ENCODE measurements around the gene NID1. TPM values are rescaled to one million over a fixed set of nuclear protein-coding genes. Genes with fewer than 3 reads are reported as not detected.

NID1 gene
- 10 to 100 TPM in 3 of 6 donors, 1 to 10 TPM in 3; 3.6 to 28.2 (median 10.3) TPM for total RNA-seq
- polyA plus RNA-seq = 1 to 10 TPM; 4.3 to 7.6 TPM

GRCh38 chr1:236064674-236065508 is at the start of gene NID1:
NID1 (minus strand) TSS chr1:236065090; CDS start chr1:236065079, 11 bp downstream.
- no peak for FAIRE-seq

GRCh38 chr1:236114076-236114747 is 49.3 kb upstream of the NID1 start:
- no peak for TF ChIP-seq CTCF (IDR thresholded peaks at IDR 0.05)
- Histone ChIP-seq H3K27me3 (no peaks in the 10 kb centered on the region), H3K9me3 (no peaks in the 10 kb centered on the region), H3K27ac (no peak overlapping the region), H3K36me3 (no peaks in the 10 kb centered on the region), H3K4me1 (no peaks in the 10 kb centered on the region), H3K4me3 (no peak overlapping the region)
- no peak for DNase-seq
- 86 to 95% methylated on average over 5 of the region's 5 CpGs for WGBS, 2 donors
- FAIRE-seq = no peak
- no peak for ATAC-seq
- intact Hi-C loops (cut with DNase I) = loop anchor here in 1 of 3 donors (5.0 kb wide), 1 partner anchor 368 kb away; no protein-coding TSS in a partner anchor

More at GRCh38 chr1:236064674-236065508, at the start of gene NID1:
- Histone ChIP-seq H3K9me3 (no peaks in the 10 kb centered on the region), H3K27me3 (no peaks in the 10 kb centered on the region), H3K4me3 (peak within 1 kb of the TSS; percentile 33 to 72 (median 48)), H3K27ac (peak within 1 kb of the TSS in 2 of 4 donors; percentile 41 to 46), H3K4me1 (peaks cover 0 to 3% (median 0%) of the 10 kb centered on the region in 3 donors), H3K36me3 (no peaks in the 10 kb centered on the region)
- DNase-seq = peak; percentile 46 to 81 (median 58)
- WGBS, 2 donors = 1% methylated on average over 80 to 100 of the region's 100 CpGs
- ATAC-seq = peak; percentile 73 to 87 (median 82)
- no peak for TF ChIP-seq CTCF (IDR thresholded peaks at IDR 0.05)
- intact Hi-C loops (cut with DNase I) = no loop called here

GRCh38 chr1:236113324-236114032 is 48.6 kb upstream of the NID1 start:
- FAIRE-seq (no peak), DNase-seq (no peak), ATAC-seq (no peak)
- TF ChIP-seq CTCF (IDR thresholded peaks at IDR 0.05) = no peak
- Histone ChIP-seq H3K9me3 (no peaks in the 10 kb centered on the region), H3K36me3 (no peaks in the 10 kb centered on the region), H3K27ac (no peak overlapping the region), H3K4me1 (no peaks in the 10 kb centered on the region), H3K27me3 (no peaks in the 10 kb centered on the region), H3K4me3 (no peak overlapping the region)
- intact Hi-C loops (cut with DNase I) = loop anchor here in 1 of 3 donors (5.0 kb wide), 1 partner anchor 369 kb away; no protein-coding TSS in a partner anchor
- 71 to 85% methylated on average over 15 of the region's 15 CpGs for WGBS, 2 donors

- Histone ChIP-seq H3K27ac (no peak overlapping the region), H3K4me1 (no peaks in the 10 kb centered on the region), H3K27me3 (no peaks in the 10 kb centered on the region), H3K4me3 (no peak overlapping the region), H3K9me3 (no peaks in the 10 kb centered on the region), H3K36me3 (no peaks in the 10 kb centered on the region)
- TF ChIP-seq CTCF (IDR thresholded peaks at IDR 0.05) = no peak
- intact Hi-C loops (cut with DNase I) = loop anchor here in 1 of 3 donors (5.0 kb wide), 1 partner anchor 370 kb away; no protein-coding TSS in a partner anchor
- FAIRE-seq (no peak), ATAC-seq (no peak), DNase-seq (no peak)
- 87 to 91% methylated on average over 6 of the region's 6 CpGs for WGBS, 2 donors
Observed at GRCh38 chr1:236112332-236112627, 47.4 kb upstream of the NID1 start.

All from pancreas (tissue), 10 donors.